Rectal smooth muscle tissue (tissue), 1 donor: ENCODE data around the gene CCNF.

Experiments
- H3K27ac ChIP-seq: one replicate; pipeline ENCODE4 v1.7.0; 2013; ENCODE audit warnings: low read depth, low read length, inconsistent platforms
- H3K27me3 ChIP-seq: one replicate; pipeline ENCODE4 v1.7.0; 2013; ENCODE audit warnings: low read length; ENCODE audit not compliant: control insufficient read depth, insufficient read depth
- H3K36me3 ChIP-seq: one replicate; pipeline ENCODE4 v1.7.0; 2013; ENCODE audit warnings: low read length; ENCODE audit not compliant: control insufficient read depth, insufficient read depth
- H3K4me1 ChIP-seq: one replicate; pipeline ENCODE4 v1.7.0; 2013; ENCODE audit warnings: low read length; ENCODE audit not compliant: control insufficient read depth, insufficient read depth
- H3K4me3 ChIP-seq: one replicate; pipeline ENCODE4 v1.7.0; 2013; ENCODE audit warnings: low read length
- H3K9ac ChIP-seq: one replicate; pipeline ENCODE4 v1.7.0; 2013; ENCODE audit warnings: low read length

Gene CCNF

DNA sequence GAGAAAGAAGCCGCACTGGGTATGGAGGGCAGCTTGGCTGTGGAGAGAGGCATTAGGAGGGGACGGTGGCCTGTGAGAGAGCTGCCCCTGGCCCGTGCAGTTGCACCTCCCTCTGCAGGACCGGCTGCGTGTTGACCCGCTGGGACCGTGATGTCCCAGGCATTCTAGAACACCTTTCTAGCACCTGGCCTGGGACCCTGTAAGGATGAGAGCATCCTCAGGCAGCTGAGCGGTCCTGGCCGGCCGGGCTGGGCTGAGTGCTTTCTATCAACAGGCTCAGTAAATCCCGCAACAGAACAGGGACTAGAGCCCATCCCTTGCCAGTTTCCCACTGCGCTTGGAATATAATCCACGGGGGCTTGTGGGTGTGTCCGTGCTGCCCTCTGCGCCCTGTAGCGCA is 60.3 kb downstream of the CCNF start:
- Histone ChIP-seq H3K36me3 (no peaks in the 10 kb centered on the region), H3K4me1 (no peaks in the 10 kb centered on the region), H3K9ac (no peak overlapping the region), H3K27me3 (no peaks in the 10 kb centered on the region), H3K27ac (no peak overlapping the region), H3K4me3 (no peak overlapping the region)

DNA sequence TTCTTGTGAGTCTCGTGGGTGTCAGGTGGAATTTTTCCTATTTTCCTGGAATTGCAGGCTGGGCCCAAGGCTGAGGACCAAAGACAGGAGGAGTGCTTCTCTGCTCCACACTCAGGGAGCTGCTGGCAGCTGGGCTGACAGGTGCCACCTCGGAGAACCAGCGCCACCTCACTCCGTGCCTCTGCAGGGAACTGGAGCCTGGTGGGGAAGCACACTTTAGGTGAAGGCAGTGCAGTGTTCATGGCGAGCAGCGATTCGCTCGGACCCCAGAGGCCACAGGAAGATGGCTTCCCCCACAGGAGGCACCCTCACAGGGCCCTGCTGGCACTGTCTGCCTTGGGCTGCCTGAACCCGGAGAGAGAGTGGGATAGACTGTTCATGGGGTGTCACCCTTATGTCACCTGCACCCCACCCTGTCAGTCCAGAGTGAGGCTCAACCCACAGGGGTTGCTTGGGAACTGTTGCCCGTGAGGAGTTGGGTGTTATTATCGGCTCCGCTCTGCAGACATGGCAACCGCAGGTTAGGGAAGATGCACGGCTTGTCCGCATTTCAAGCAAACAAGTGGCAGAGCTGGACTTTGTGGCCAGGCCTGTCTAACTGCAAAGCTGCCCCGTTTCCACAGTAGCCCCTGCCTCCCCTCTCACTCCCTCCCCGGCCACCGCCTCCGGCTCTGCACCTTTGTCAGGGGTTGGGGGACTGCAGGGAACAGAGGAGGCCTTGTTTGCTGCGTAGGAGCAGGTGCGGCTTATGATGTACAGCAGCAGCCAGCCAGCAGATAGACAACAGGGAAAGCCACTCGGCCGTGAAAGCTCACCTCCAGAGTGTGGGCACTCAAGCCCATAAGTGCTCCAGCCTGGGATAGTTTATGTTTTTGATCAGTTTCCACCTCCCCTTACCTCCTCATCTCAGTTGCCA is 61.2 kb downstream of the CCNF start:
- no peaks in the 10 kb centered on the region for H3K36me3 ChIP-seq
- no peak overlapping the region for H3K9ac ChIP-seq
- H3K27me3 ChIP-seq: no peaks in the 10 kb centered on the region
- no peak overlapping the region for H3K4me3 ChIP-seq
- no peak overlapping the region for H3K27ac ChIP-seq
- H3K4me1 ChIP-seq: no peaks in the 10 kb centered on the region

DNA sequence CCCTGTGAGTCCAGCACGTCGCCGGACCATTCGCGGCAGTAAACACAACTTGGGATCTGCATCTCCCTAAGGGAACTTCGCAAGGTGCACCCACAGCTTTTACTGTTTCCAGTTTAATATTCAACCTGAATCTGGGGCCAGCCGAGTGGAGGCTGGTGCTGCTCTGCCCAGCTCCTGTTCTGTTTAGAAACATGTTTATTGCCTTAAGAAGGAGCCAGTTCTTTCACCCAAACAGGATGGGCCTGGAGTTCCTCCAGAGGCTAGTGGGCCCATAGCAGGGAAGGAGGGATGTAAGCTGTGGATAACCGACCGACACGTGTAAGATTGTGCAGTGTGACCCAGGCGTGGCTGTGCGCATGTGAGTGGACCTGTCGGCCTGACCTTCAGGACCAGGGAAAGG is 63.0 kb downstream of the CCNF start:
- H3K4me1 ChIP-seq: no peaks in the 10 kb centered on the region
- peaks cover 6% of the 10 kb centered on the region for H3K36me3 ChIP-seq
- H3K4me3 ChIP-seq: no peak overlapping the region
- no peaks in the 10 kb centered on the region for H3K27me3 ChIP-seq
- H3K9ac ChIP-seq: no peak overlapping the region
- H3K27ac ChIP-seq: no peak overlapping the region

DNA sequence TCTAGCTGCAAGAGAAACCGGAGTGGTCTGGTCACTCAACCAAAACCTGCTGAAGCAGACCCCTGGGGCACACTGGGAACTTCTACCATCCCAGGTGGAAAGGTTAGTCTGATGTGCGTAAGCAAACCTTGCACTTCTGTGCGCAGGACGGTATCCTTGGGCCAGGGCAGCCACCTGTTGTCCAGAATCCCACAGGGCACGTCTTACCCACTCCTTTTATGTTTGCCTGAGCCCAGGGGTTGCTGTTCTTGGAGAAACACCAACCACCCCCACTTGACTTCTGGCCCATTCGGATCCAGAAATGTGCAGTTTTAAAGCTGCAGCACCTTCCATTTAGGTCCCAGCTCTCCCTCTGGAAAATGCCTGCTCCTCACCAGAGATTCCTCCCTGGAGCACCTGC is 64.4 kb downstream of the CCNF start:
- H3K36me3 ChIP-seq: peaks cover 9% of the 10 kb centered on the region
- no peak overlapping the region for H3K4me3 ChIP-seq
- H3K4me1 ChIP-seq: no peaks in the 10 kb centered on the region
- H3K27ac ChIP-seq: no peak overlapping the region
- no peak overlapping the region for H3K9ac ChIP-seq
- no peaks in the 10 kb centered on the region for H3K27me3 ChIP-seq

DNA sequence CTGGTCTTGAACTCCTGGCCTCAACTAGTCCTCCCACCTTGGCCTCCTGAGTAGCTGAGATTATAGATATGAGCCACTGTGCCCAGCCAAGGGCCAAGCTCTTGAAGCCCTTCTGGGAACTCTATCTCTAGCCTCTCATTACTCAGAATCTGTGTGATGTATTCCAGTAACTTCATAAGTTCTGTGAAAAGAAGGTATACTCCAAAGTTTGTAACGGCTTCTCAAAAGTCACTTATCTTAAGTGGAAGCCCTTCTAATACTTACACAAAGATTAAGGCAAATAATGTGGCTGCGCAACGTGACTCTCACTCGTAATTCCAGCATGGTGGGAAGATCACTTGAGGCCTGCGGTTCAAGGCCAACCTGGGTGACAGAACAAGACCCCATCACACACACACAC is 65.4 kb downstream of the CCNF start:
- H3K27ac ChIP-seq: no peak overlapping the region
- peaks cover 9% of the 10 kb centered on the region for H3K36me3 ChIP-seq
- no peaks in the 10 kb centered on the region for H3K27me3 ChIP-seq
- no peaks in the 10 kb centered on the region for H3K4me1 ChIP-seq
- no peak overlapping the region for H3K4me3 ChIP-seq
- H3K9ac ChIP-seq: no peak overlapping the region

DNA sequence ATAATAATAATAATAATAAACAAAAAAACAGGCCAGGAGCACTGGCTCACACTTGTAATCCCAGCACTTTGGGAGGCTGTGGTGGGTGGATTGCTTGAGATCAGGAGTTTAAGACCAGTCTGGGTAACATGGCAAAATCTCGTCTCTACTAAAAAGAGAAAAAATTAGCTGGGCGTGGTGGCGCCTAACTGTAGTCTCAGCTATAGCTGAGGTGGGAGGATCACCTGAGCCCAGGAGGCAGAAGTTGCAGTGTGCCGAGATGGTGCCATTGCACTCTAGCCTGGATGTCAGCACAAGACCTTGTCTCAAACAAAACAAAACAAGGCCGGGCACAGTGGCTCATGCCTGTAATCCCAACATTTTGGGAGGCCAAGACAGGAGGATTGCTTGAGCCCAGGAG is 65.8 kb downstream of the CCNF start:
- Histone ChIP-seq H3K4me1 (no peaks in the 10 kb centered on the region), H3K27ac (no peak overlapping the region), H3K9ac (no peak overlapping the region), H3K4me3 (no peak overlapping the region), H3K36me3 (peaks cover 9% of the 10 kb centered on the region), H3K27me3 (no peaks in the 10 kb centered on the region)

DNA sequence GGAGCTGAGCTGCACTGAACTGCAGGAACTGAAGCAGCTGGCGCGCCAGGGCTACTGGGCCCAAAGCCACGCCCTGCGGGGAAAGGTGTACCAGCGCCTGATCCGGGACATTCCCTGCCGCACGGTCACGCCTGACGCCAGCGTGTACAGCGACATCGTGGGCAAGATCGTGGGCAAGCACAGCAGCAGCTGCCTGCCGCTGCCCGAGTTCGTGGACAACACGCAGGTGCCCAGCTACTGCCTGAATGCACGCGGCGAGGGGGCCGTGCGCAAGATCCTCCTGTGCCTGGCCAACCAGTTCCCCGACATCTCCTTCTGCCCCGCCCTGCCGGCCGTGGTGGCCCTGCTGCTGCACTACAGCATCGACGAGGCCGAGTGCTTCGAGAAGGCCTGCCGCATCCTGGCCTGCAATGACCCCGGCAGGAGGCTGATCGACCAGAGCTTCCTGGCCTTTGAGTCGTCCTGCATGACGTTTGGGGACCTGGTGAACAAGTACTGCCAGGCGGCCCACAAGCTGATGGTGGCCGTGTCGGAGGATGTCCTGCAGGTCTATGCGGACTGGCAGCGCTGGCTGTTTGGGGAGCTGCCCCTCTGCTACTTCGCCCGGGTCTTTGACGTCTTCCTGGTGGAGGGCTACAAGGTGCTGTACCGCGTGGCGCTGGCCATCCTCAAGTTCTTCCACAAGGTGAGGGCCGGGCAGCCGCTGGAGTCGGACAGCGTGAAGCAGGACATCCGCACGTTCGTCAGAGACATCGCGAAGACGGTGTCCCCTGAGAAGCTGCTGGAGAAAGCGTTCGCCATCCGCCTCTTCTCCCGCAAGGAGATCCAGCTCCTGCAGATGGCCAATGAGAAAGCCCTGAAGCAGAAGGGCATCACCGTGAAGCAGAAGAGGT is 67.2 kb downstream of the CCNF start:
- no peak overlapping the region for H3K4me3 ChIP-seq
- peaks cover 9% of the 10 kb centered on the region for H3K36me3 ChIP-seq
- no peaks in the 10 kb centered on the region for H3K27me3 ChIP-seq
- no peak overlapping the region for H3K9ac ChIP-seq
- no peaks in the 10 kb centered on the region for H3K4me1 ChIP-seq
- no peak overlapping the region for H3K27ac ChIP-seq

DNA sequence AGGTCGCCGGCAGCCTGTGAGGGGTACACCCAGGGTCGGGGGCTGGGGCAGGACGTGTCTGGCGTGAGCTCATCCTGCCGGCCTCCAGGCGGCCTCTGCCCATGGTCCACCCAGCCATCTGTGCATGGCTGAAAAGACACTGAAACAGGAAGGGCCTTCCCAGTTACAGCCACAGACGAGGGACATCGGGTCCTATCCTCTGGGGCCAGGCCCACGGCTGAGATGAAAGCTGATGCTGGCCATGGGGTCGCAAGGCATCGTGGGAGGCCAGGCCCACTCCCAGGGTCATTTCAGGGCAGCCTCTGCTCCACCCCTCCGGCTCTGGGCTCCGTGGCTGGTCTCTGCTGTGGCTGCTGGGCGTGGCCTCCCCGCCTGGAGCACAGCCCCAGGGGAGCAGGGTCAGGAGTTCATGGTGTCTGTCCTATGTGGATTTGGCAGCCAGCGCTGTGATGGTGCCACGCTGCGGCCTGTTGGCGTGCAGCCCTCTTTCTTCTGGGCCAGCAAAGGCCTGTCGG is 67.9 kb downstream of the CCNF start:
- Histone ChIP-seq H3K9ac (no peak overlapping the region), H3K36me3 (peaks cover 9% of the 10 kb centered on the region), H3K4me3 (no peak overlapping the region), H3K27ac (no peak overlapping the region), H3K27me3 (no peaks in the 10 kb centered on the region), H3K4me1 (no peaks in the 10 kb centered on the region)

DNA sequence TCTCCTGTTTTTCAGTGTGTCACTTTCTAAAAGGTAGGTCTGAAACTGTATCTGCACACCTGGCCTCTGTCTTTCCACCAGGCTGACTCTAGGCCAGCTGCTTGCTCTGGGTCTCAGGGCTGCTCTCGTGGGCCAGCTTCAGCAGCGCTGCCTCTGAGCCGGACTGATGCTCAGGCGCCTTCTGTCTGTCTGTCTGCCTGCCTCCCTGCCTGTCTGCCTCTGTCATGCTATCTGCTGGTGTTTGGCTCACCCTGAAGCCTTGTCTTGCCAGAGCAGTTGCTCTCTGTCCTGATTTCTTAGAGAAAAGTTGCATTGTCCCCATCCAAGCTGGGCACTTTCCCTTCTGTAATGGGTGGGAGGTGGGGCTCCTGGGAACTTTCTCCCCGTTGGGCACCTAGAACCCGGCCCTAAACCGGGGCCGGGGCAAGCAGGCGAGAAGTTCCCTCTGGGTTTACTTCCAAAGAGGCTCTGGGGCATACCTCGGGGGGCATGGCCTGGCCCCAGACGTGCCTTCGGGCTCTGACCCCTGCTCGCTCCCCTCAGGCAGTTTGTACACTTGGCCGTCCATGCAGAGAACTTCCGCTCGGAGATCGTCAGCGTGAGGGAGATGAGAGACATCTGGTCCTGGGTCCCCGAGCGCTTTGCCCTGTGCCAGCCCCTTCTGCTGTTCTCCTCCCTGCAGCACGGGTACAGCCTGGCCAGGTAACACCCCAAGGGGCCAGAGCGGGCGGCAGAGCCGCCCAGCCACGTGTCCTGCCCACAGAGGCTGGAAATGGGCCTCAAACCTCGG is 68.6 kb downstream of the CCNF start:
- Histone ChIP-seq H3K9ac (no peak overlapping the region), H3K27me3 (no peaks in the 10 kb centered on the region), H3K4me3 (no peak overlapping the region), H3K27ac (no peak overlapping the region), H3K4me1 (no peaks in the 10 kb centered on the region), H3K36me3 (peaks cover 9% of the 10 kb centered on the region)

DNA sequence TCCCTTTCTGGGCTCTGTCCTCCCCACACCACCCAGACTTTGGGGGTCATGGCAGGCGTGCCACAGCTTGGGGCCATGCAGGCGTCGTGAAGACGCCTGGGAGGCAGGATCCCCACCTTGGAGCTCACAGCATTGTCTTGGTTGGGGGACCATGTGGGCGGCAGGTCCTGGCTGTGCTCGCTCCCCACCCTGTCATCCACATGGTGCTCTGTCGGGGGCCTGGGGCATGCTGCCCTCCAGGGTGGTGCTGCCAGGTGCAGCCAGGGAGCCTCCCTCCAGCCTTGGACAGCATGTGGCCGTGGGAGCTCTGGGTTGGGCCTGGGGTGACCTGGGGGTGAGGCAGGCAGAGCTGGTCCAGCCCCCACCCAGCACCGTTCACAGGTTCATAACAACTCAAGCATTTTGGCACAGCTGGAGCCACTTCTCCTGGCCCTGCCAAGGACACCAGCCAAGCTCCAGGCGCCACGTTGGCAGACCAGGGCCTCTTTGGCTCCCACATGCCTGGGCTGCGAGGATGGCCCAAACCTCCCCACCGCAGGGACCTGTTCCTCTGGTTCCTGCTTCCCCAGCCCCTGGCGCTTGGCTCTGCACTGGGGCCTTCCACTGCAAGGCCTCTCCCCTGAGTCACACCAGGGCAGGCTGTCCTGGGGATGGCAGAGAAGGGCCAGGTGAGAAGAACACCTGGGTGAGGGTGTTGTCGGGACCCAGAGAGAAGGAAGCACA is 69.4 kb downstream of the CCNF start:
- H3K27me3 ChIP-seq: no peaks in the 10 kb centered on the region
- no peak overlapping the region for H3K9ac ChIP-seq
- peaks cover 9% of the 10 kb centered on the region for H3K36me3 ChIP-seq
- no peak overlapping the region for H3K4me3 ChIP-seq
- H3K27ac ChIP-seq: no peak overlapping the region
- no peaks in the 10 kb centered on the region for H3K4me1 ChIP-seq

DNA sequence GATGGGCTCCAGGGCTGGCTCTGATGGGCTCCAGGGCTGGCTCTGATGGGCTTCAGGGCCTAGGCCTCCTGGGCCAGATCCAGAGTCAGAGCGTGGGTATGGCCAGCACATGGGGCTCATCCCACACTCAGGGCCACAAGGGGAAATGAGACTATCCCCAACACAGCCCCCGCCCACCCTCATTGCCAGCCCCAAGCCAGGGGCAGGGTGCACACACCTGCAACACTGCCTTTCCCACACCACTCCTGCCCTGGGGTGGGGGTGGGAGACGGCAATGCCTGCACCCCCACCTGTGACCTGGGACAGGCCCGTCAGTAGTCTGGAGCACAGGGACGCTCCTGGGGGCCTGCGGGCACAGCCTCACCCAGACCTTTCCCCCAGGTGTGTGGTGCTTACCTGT is 70.2 kb downstream of the CCNF start:
- Histone ChIP-seq H3K36me3 (peaks cover 9% of the 10 kb centered on the region), H3K27ac (no peak overlapping the region)

More for the DNA sequence above, 70.2 kb downstream of the CCNF start:
- no peak overlapping the region for H3K4me3 ChIP-seq
- no peak overlapping the region for H3K9ac ChIP-seq
- H3K27me3 ChIP-seq: no peaks in the 10 kb centered on the region
- no peaks in the 10 kb centered on the region for H3K4me1 ChIP-seq
